ENCODE results near the gene NIF3L1. TPM values are rescaled to one million over a fixed set of nuclear protein-coding genes. Genes with fewer than 3 reads are reported as not detected.
"Not testable (repeated sequence)": the region's sequence is repeated elsewhere in the genome, so short reads cannot be mapped to it uniquely, and the experiment has no call there.

NIF3L1 gene
- total and polyA plus RNA-seq, 5 donors from 2014 or later, result 9.9 to 30.0 (median 23.8) TPM

DNA sequence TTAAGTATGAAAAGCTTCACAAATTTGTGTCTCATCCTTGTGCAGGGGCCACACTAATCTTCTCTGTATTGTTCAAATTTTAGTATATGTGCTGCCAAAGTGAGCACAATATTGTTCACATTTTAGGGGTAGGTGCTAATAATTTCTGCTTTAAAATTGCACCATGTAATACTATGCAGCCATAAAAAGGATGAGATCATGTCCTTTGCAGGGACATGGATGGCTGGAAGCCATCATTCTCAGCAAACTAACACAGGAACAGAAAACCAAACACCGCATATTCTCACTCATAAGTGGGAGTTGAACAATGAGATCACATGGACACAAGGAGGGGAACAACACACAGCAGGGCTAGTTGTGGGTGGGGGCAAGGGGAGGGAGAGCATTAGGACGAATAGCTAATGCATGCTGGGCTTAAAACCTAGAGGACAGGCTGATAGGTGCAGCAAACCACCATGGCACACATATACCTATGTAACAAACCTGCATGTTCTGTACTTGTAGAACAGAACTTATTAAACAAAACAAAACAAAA is 7.4 kb upstream of the NIF3L1 start:
- H3K9me3 ChIP-seq (ENCODE audit: control insufficient read depth in 2 of 2, low read length in 2 of 2); H3K4me1 ChIP-seq (ENCODE audit: control insufficient read depth, insufficient read depth, low read length, poor library complexity, severe bottlenecking); H3K9me3 Mint-ChIP-seq; DNase-seq; H3K27me3 ChIP-seq (ENCODE audit: control insufficient read depth, insufficient read depth, low read length); H3K4me3 Mint-ChIP-seq; H3K27me3 Mint-ChIP-seq; ATAC-seq (ENCODE audit: low read depth in 2 of 2); H3K27ac ChIP-seq (ENCODE audit: insufficient read depth, low read length, poor library complexity, severe bottlenecking); H3K4me3 ChIP-seq (ENCODE audit: low read depth, low read length): not testable (repeated sequence)
- Mint-ChIP-seq H3K4me1 (peaks cover 4 to 23% (median 14%) of the 10 kb centered on the region in 4 donors), H3K36me3 (peaks cover 36% of the 10 kb centered on the region), H3K27ac (peak overlapping the region in 1 of 3 donors; percentile 10)
- peaks cover 67% of the 10 kb centered on the region for H3K36me3 ChIP-seq (ENCODE audit: control insufficient read depth, insufficient read depth, low read length)

GRCh38 chr2:200899482-200899881 is 10.3 kb downstream of the NIF3L1 start:
- Histone ChIP-seq H3K36me3 (ENCODE audit: control insufficient read depth, insufficient read depth, low read length) (peaks cover 73% of the 10 kb centered on the region), H3K27ac (ENCODE audit: insufficient read depth, low read length, poor library complexity, severe bottlenecking) (no peak overlapping the region), H3K4me1 (ENCODE audit: control insufficient read depth, insufficient read depth, low read length, poor library complexity, severe bottlenecking) (peaks cover 4% of the 10 kb centered on the region), H3K9me3 (ENCODE audit: control insufficient read depth in 2 of 2, low read length in 2 of 2) (no peaks in the 10 kb centered on the region), H3K27me3 (ENCODE audit: control insufficient read depth, insufficient read depth, low read length) (no peaks in the 10 kb centered on the region), H3K4me3 (ENCODE audit: low read depth, low read length) (no peak overlapping the region)
- Mint-ChIP-seq H3K27ac (no peak overlapping the region), H3K27me3 (no peaks in the 10 kb centered on the region), H3K36me3 (peaks cover 50% of the 10 kb centered on the region), H3K4me1 (peaks cover 5 to 19% (median 12%) of the 10 kb centered on the region in 4 donors), H3K9me3 (peaks cover 0 to 2% (median 0%) of the 10 kb centered on the region in 7 donors), H3K4me3 (no peak overlapping the region)
- DNase-seq, result no peak
- no peak for ATAC-seq (ENCODE audit: low read depth in 2 of 2)

DNA sequence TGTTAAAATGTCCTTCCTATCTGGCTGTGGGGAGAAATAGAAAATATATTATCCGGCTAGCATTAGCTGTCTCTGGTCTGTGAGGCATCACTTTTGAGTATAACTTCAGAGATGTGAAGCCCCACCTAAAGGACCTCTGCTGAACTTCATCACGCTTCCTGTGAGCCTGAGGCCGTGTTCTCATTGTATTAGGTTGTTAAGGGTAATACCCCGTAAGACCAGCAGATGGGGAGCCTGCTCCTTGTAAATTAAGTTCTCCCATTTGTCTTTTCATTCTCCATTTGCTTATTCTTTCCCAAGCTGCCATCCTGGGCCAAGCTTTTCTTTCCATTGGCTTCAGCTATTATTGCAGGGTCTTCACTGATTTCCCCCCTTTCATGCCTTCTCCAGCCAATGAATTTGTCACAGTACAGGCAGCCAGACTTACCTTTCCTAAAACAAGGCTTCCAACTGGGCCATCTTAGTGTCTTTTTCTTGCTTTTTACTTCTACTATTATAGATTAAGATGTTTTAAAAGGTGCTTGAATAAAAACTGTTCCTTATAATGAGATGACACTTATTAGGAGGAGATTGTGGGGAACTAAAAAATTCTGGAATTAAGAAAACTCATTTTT is 12.4 kb downstream of the NIF3L1 start:
- ATAC-seq (ENCODE audit: low read depth in 2 of 2), result peak; percentile 100
- peak; percentile 59 to 93 (median 83) for DNase-seq
- H3K27ac ChIP-seq (ENCODE audit: insufficient read depth, low read length, poor library complexity, severe bottlenecking), result peak overlapping the region; percentile 60
- H3K27me3 ChIP-seq (ENCODE audit: control insufficient read depth, insufficient read depth, low read length), result no peaks in the 10 kb centered on the region
- H3K9me3 ChIP-seq (ENCODE audit: control insufficient read depth in 2 of 2, low read length in 2 of 2), result no peaks in the 10 kb centered on the region
- no peak overlapping the region for H3K4me3 Mint-ChIP-seq
- H3K27ac Mint-ChIP-seq, result peak overlapping the region in 2 of 3 donors; percentile 12 to 75
- peaks cover 62% of the 10 kb centered on the region for H3K36me3 ChIP-seq (ENCODE audit: control insufficient read depth, insufficient read depth, low read length)
- H3K4me1 ChIP-seq (ENCODE audit: control insufficient read depth, insufficient read depth, low read length, poor library complexity, severe bottlenecking), result peaks cover 4% of the 10 kb centered on the region
- peaks cover 5 to 19% (median 13%) of the 10 kb centered on the region in 4 donors for H3K4me1 Mint-ChIP-seq
- no peak overlapping the region for H3K4me3 ChIP-seq (ENCODE audit: low read depth, low read length)
- H3K9me3 Mint-ChIP-seq, result no peaks in the 10 kb centered on the region
- no peaks in the 10 kb centered on the region for H3K27me3 Mint-ChIP-seq
- H3K36me3 Mint-ChIP-seq, result peaks cover 34% of the 10 kb centered on the region

DNA sequence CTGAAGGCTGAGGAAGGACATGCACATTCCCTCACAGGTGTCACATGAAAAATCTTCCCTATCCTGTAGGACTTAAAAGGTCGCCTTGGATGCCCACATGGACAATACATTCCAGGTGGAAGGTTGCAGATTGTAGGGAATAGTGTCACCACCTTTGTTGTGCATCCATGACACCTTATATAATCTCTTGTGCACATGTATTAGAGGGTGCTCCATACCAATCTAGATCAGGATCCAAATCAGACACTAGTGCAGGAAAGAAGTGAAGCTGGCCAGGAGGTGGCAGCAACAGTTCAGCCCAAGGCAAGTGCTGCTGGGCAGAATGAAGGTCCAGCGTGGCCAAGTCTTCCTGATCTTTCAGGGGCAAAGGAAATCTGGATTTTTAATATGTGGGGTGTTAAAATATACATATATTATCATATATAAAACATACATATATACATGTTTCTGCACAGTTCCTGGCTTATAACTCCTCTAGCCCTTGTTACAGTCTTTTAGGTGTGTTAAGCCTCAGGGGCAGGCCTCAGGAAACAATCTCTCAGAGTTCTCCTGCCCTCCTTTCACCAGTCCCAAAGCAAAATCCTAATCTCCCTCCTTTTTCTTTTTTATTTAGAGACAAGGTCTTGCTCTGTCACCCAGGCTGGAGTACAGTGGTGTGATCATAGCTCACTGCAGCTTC is 16.6 kb downstream of the NIF3L1 start:
- Histone ChIP-seq H3K27ac (ENCODE audit: insufficient read depth, low read length, poor library complexity, severe bottlenecking) (no peak overlapping the region), H3K36me3 (ENCODE audit: control insufficient read depth, insufficient read depth, low read length) (peaks cover 40% of the 10 kb centered on the region)
- ATAC-seq (ENCODE audit: low read depth in 2 of 2), result no peak

DNA sequence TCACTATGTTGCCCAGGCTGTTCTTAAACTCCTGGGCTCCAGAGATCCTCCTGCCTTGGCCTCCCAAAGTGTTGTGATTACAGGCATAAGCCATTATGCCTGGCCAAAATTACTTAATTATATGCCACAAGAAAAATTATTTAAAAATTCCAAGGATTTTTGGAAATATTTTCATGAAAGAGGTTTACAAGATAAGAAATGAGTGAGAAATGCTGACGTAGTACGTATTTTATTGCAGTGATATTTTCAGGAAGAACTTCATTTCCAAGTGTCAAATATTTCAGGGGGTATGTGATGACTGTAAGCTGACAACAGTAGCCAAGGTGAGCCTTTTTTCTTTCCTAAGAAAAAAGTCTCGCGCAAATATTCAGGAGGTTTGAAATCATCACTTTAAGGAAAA is 20.8 kb downstream of the NIF3L1 start:
- no peak overlapping the region for H3K27ac Mint-ChIP-seq

More for the DNA sequence above, 16.6 kb downstream of the NIF3L1 start:
- Mint-ChIP-seq H3K4me1 (peaks cover 5 to 11% (median 10%) of the 10 kb centered on the region in 4 donors), H3K9me3 (no peaks in the 10 kb centered on the region), H3K27ac (peak overlapping the region; percentile 15 to 42 (median 26)), H3K4me3 (no peak overlapping the region), H3K27me3 (no peaks in the 10 kb centered on the region), H3K36me3 (peaks cover 12% of the 10 kb centered on the region)
- Histone ChIP-seq H3K4me3 (ENCODE audit: low read depth, low read length) (no peak overlapping the region), H3K4me1 (ENCODE audit: control insufficient read depth, insufficient read depth, low read length, poor library complexity, severe bottlenecking) (peaks cover 4% of the 10 kb centered on the region), H3K9me3 (ENCODE audit: control insufficient read depth in 2 of 2, low read length in 2 of 2) (no peaks in the 10 kb centered on the region), H3K27me3 (ENCODE audit: control insufficient read depth, insufficient read depth, low read length) (no peaks in the 10 kb centered on the region)
- DNase-seq, result peak; percentile 23 to 71 (median 31)

GRCh38 chr2:200913654-200914053 is 24.5 kb downstream of the NIF3L1 start:
- peak overlapping the region in 2 of 3 donors; percentile 25 to 26 for H3K27ac Mint-ChIP-seq
- H3K9me3 Mint-ChIP-seq, result no peaks in the 10 kb centered on the region
- H3K4me3 ChIP-seq (ENCODE audit: low read depth, low read length), result no peak overlapping the region
- peaks cover 35% of the 10 kb centered on the region for H3K36me3 Mint-ChIP-seq
- H3K4me1 Mint-ChIP-seq, result no peaks in the 10 kb centered on the region
- H3K36me3 ChIP-seq (ENCODE audit: control insufficient read depth, insufficient read depth, low read length), result peaks cover 75% of the 10 kb centered on the region
- no peaks in the 10 kb centered on the region for H3K27me3 Mint-ChIP-seq
- no peak overlapping the region for H3K27ac ChIP-seq (ENCODE audit: insufficient read depth, low read length, poor library complexity, severe bottlenecking)
- ATAC-seq (ENCODE audit: low read depth in 2 of 2) (no peak), DNase-seq (no peak)
- H3K27me3 ChIP-seq (ENCODE audit: control insufficient read depth, insufficient read depth, low read length), result no peaks in the 10 kb centered on the region
- no peaks in the 10 kb centered on the region for H3K4me1 ChIP-seq (ENCODE audit: control insufficient read depth, insufficient read depth, low read length, poor library complexity, severe bottlenecking)
- H3K4me3 Mint-ChIP-seq, result no peak overlapping the region
- no peaks in the 10 kb centered on the region for H3K9me3 ChIP-seq (ENCODE audit: control insufficient read depth in 2 of 2, low read length in 2 of 2)

More for the DNA sequence above, 20.8 kb downstream of the NIF3L1 start:
- H3K9me3 ChIP-seq (ENCODE audit: control insufficient read depth in 2 of 2, low read length in 2 of 2), result no peaks in the 10 kb centered on the region
- Mint-ChIP-seq H3K4me1 (peaks cover 0 to 4% (median 0%) of the 10 kb centered on the region in 4 donors), H3K27me3 (no peaks in the 10 kb centered on the region), H3K9me3 (no peaks in the 10 kb centered on the region), H3K4me3 (no peak overlapping the region), H3K36me3 (peaks cover 27% of the 10 kb centered on the region)
- DNase-seq (no peak), ATAC-seq (ENCODE audit: low read depth in 2 of 2) (no peak)
- no peaks in the 10 kb centered on the region for H3K4me1 ChIP-seq (ENCODE audit: control insufficient read depth, insufficient read depth, low read length, poor library complexity, severe bottlenecking)
- H3K27ac ChIP-seq (ENCODE audit: insufficient read depth, low read length, poor library complexity, severe bottlenecking), result no peak overlapping the region
- no peak overlapping the region for H3K4me3 ChIP-seq (ENCODE audit: low read depth, low read length)
- no peaks in the 10 kb centered on the region for H3K27me3 ChIP-seq (ENCODE audit: control insufficient read depth, insufficient read depth, low read length)
- H3K36me3 ChIP-seq (ENCODE audit: control insufficient read depth, insufficient read depth, low read length), result peaks cover 57% of the 10 kb centered on the region

DNA sequence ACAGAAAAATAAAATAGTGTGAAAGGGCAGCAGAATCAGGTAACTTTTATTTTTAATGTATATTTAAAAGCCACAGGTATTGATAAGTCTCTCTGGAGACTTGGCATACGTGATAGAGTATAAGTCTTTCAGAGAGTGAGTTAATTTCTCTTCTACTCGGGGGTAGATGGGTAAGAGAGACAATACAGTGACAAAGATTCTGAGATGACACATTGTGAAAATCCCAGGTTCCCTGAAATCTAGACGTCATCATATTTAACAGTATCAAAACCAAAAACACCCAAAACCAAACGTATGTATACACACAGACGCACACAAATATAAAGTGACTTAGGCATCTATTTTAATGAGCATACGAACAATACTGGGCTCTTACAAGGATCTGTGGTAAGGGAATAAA is 33.3 kb downstream of the NIF3L1 start:
- Mint-ChIP-seq H3K27ac (peak overlapping the region; percentile 29 to 55 (median 32)), H3K36me3 (peaks cover 26% of the 10 kb centered on the region), H3K27me3 (no peaks in the 10 kb centered on the region), H3K4me3 (no peak overlapping the region), H3K9me3 (no peaks in the 10 kb centered on the region), H3K4me1 (peaks cover 0 to 7% (median 3%) of the 10 kb centered on the region in 4 donors)
- Histone ChIP-seq H3K27me3 (ENCODE audit: control insufficient read depth, insufficient read depth, low read length) (no peaks in the 10 kb centered on the region), H3K36me3 (ENCODE audit: control insufficient read depth, insufficient read depth, low read length) (peaks cover 69% of the 10 kb centered on the region), H3K4me3 (ENCODE audit: low read depth, low read length) (no peak overlapping the region), H3K9me3 (ENCODE audit: control insufficient read depth in 2 of 2, low read length in 2 of 2) (no peaks in the 10 kb centered on the region), H3K4me1 (ENCODE audit: control insufficient read depth, insufficient read depth, low read length, poor library complexity, severe bottlenecking) (no peaks in the 10 kb centered on the region), H3K27ac (ENCODE audit: insufficient read depth, low read length, poor library complexity, severe bottlenecking) (no peak overlapping the region)
- ATAC-seq (ENCODE audit: low read depth in 2 of 2), result no peak
- DNase-seq, result peak in 1 of 3 donors; percentile 52

Measured in CD4-positive, CD25-positive, alpha-beta regulatory T cell (primary cell).